ENCODE data around the gene OGFR. TPM values are rescaled to one million over a fixed set of nuclear protein-coding genes. Genes with fewer than 3 reads are reported as not detected.

OGFR gene
- total and polyA plus RNA-seq, 2 donors (not counting 1 experiment from before 2014, with no cell fraction given) = 71.7 to 102 TPM

DNA sequence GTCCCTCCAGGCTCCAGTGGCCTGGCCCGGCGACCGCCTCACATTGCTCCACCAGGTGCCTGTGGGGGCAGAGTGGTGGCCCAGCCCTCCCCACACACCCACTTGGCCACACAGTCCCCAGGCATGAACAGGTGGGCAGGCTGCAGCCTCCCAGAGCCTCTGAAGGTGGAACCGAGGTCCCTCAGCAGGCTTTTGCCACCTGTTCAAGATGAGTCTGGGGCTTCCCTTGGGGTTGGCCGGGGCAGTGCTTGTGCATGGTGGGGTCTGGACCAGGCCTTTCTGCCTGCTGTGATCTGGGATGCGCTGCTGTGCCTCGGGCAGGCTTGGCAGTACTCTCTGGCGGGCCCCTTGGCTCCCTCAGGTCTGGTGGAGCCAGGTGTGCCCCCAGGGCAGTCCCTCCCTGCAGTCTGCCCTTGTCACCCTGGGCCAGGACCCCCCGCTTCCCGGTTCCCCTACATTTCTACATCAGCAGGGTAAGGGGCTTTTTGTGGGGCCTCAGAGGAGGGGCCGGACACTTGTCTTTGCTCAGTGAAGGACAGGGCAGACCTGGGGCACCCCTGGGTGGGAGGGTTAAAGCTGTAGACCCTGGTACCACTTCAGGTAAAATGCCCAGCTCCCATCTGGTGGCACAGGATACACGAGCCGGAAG is 9.5 kb downstream of the OGFR start:
- Histone ChIP-seq H3K4me3 (ENCODE audit: control extremely low read depth in 1 of 5, extremely low read depth in 1 of 5, insufficient read depth in 1 of 5, low read depth in 2 of 5, low read length in 4 of 5) (no peak overlapping the region), H3K27me3 (replicated peaks in 1 of 4; ENCODE audit: control extremely low read depth in 1 of 4, control insufficient read depth in 3 of 4, insufficient read depth in 4 of 4, low read length in 3 of 4) (peaks cover 0 to 41% (median 22%) of the 10 kb centered on the region in 4 experiments), H4K20me1 (ENCODE audit: control insufficient read depth, insufficient read depth, low read length, poor library complexity, severe bottlenecking) (peaks cover 68% of the 10 kb centered on the region), H3K9ac (ENCODE audit: low read length) (no peak overlapping the region), H3K79me2 (ENCODE audit: control insufficient read depth, insufficient read depth, low read length) (peaks cover 2% of the 10 kb centered on the region), H3K36me3 (replicated peaks in 1 of 2; ENCODE audit: control extremely low read depth in 1 of 2, control insufficient read depth in 1 of 2, extremely low read depth in 1 of 2, insufficient read depth in 2 of 2, low read length in 1 of 2) (peaks cover 0 to 42% of the 10 kb centered on the region in 2 experiments), H3K9me3 (ENCODE audit: control extremely low read depth in 1 of 3, control insufficient read depth in 2 of 3, insufficient read depth in 1 of 3, low read length in 2 of 3) (peaks cover 0 to 24% (median 0%) of the 10 kb centered on the region in 3 donors), H3K4me1 (ENCODE audit: control insufficient read depth in 2 of 2, insufficient read depth in 2 of 2, low read length in 2 of 2) (peaks cover 12 to 13% of the 10 kb centered on the region in 2 donors), H3K4me2 (replicated peaks; ENCODE audit: low read depth, low read length, poor library complexity, severe bottlenecking) (no peak overlapping the region), H2AFZ (ENCODE audit: insufficient read depth, low read depth, low read length, poor library complexity, severe bottlenecking) (no peak overlapping the region), H3K27ac (ENCODE audit: low read length in 2 of 2) (no peak overlapping the region)
- H3K4me1 Mint-ChIP-seq = peaks cover 14% of the 10 kb centered on the region
- intact Hi-C loops (cut with micrococcal nuclease) = no loop called here
- H3K27ac Mint-ChIP-seq = no peak overlapping the region
- WGBS (ENCODE audit: insufficient coverage) = 76% methylated on average over 11 of the region's 13 CpGs
- ChIA-PET CTCF (interaction anchor here (1.0 kb wide), 1 partner anchor 314 kb away, joined by 3 read pairs; no protein-coding TSS in a partner anchor), POLR2A (interaction anchor here (1.1 to 1.7 kb wide), 2 partner anchors 10 to 20 kb away, joined by 3 to 4 read pairs; no protein-coding TSS in a partner anchor)
- ATAC-seq (ENCODE audit: low read depth) (peak; percentile 29), DNase-seq (no peak)
- H3K27me3 Mint-ChIP-seq = peaks cover 17% of the 10 kb centered on the region
- H3K9me3 Mint-ChIP-seq (ENCODE audit: insufficient read depth) = no peaks in the 10 kb centered on the region
- TF ChIP-seq CTCF (IDR thresholded peaks at IDR 0.05) (no peak), EZH2 (IDR thresholded peaks at IDR 0.05; ENCODE audit: borderline replicate concordance, insufficient read depth, low read depth, low read length, poor library complexity, severe bottlenecking) (no peak)
- H3K4me3 Mint-ChIP-seq = peak overlapping the region; percentile 10

- no peak overlapping the region for H3K9ac ChIP-seq (ENCODE audit: low read length)
- no peak overlapping the region for H3K4me3 ChIP-seq (ENCODE audit: control extremely low read depth in 1 of 5, extremely low read depth in 1 of 5, insufficient read depth in 1 of 5, low read depth in 2 of 5, low read length in 4 of 5)
- H3K4me2 ChIP-seq (replicated peaks; ENCODE audit: low read depth, low read length, poor library complexity, severe bottlenecking) = no peak overlapping the region
- TF ChIP-seq EZH2 (IDR thresholded peaks at IDR 0.05; ENCODE audit: borderline replicate concordance, insufficient read depth, low read depth, low read length, poor library complexity, severe bottlenecking) (no peak), CTCF (IDR thresholded peaks at IDR 0.05) (no peak)
- peaks cover 63% of the 10 kb centered on the region for H4K20me1 ChIP-seq (ENCODE audit: control insufficient read depth, insufficient read depth, low read length, poor library complexity, severe bottlenecking)
- ATAC-seq (ENCODE audit: low read depth) (no peak), DNase-seq (no peak)
- peaks cover 0 to 24% (median 0%) of the 10 kb centered on the region in 3 donors for H3K9me3 ChIP-seq (ENCODE audit: control extremely low read depth in 1 of 3, control insufficient read depth in 2 of 3, insufficient read depth in 1 of 3, low read length in 2 of 3)
- WGBS (ENCODE audit: insufficient coverage) = 87% methylated on average over 12 of the region's 12 CpGs
- H2AFZ ChIP-seq (ENCODE audit: insufficient read depth, low read depth, low read length, poor library complexity, severe bottlenecking) = no peak overlapping the region
- peaks cover 14% of the 10 kb centered on the region for H3K4me1 Mint-ChIP-seq
- peak overlapping the region; percentile 10 for H3K4me3 Mint-ChIP-seq
- no peak overlapping the region for H3K27ac Mint-ChIP-seq
- H3K27me3 Mint-ChIP-seq = peaks cover 17% of the 10 kb centered on the region
- H3K9me3 Mint-ChIP-seq (ENCODE audit: insufficient read depth) = no peaks in the 10 kb centered on the region
- H3K4me1 ChIP-seq (ENCODE audit: control insufficient read depth in 2 of 2, insufficient read depth in 2 of 2, low read length in 2 of 2) = peaks cover 12 to 13% of the 10 kb centered on the region in 2 donors
- intact Hi-C loops (cut with micrococcal nuclease) = no loop called here
- POLR2A ChIA-PET = interaction anchor here (1.1 to 1.7 kb wide), 2 partner anchors 10 to 21 kb away, joined by 3 to 4 read pairs; no protein-coding TSS in a partner anchor
- H3K79me2 ChIP-seq (ENCODE audit: control insufficient read depth, insufficient read depth, low read length) = no peaks in the 10 kb centered on the region
- CTCF ChIA-PET = interaction anchor here (1.0 kb wide), 1 partner anchor 315 kb away, joined by 3 read pairs; no protein-coding TSS in a partner anchor
- H3K27ac ChIP-seq (ENCODE audit: low read length in 2 of 2) = no peak overlapping the region
- peaks cover 0 to 37% of the 10 kb centered on the region in 2 experiments for H3K36me3 ChIP-seq (replicated peaks in 1 of 2; ENCODE audit: control extremely low read depth in 1 of 2, control insufficient read depth in 1 of 2, extremely low read depth in 1 of 2, insufficient read depth in 2 of 2, low read length in 1 of 2)
- peaks cover 0 to 46% (median 26%) of the 10 kb centered on the region in 4 experiments for H3K27me3 ChIP-seq (replicated peaks in 1 of 4; ENCODE audit: control extremely low read depth in 1 of 4, control insufficient read depth in 3 of 4, insufficient read depth in 4 of 4, low read length in 3 of 4)
Measured at GRCh38 chr20:62814709-62815065, 10.1 kb downstream of the OGFR start.

All from B cell (primary cell).